GM21390 (cell line): Measurements from ENCODE around the gene PDE2A.
"Not testable (repeated sequence)": the region's sequence is repeated elsewhere in the genome, so short reads cannot be mapped to it uniquely, and the experiment has no call there.

ENCODE experiments used
- ATAC-seq: cut with Tn5 transposase; IDR thresholded peaks from one replicate; pipeline ENCODE4 v1.9.1; 2021; ENCODE audit not compliant: unreplicated experiment

Gene PDE2A

DNA sequence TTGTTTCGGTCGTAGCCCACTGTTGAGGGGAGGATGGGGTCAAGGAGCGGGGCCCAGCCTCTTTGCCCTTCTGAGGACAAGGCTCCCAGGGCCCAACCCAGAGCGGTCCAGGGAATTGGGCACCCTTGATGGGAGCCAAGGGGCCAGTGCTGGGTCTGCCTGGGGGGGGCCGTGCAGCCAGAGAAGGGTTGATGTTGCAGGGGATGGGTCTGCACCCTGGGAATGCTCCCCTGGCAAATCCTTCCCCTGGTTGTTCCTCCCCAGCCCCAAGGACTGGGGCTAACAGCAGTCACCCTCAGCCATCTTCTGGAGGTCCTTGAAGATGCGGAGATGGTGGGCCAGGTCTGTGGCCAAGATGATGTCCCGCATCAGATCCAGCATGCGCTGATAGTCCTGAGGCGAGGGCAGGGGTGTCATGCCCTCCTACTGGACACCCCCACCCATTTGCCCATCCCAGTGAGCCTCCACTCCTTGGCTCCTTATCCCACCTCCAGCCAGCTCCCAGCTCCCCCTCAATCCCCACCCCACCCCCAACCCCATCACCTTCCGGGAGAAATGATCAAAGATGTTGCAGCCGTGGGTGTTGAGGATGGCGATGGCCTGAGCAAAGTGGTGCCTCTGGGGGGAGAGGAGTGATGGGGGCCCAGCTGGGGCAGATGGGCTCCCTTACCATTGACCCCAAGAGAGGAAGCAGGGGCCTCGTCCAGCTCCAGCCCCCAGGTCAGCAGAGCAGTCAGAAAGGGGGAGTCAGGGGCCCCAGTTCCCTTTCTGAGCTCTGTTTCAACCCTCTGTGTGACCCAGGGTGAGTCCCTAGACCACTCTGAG lies 95.0 kb downstream of the PDE2A start:
- ATAC-seq = no peak

- no peak for ATAC-seq
Observed at GRCh38 chr11:72578566-72578965, 95.7 kb downstream of the PDE2A start.

DNA sequence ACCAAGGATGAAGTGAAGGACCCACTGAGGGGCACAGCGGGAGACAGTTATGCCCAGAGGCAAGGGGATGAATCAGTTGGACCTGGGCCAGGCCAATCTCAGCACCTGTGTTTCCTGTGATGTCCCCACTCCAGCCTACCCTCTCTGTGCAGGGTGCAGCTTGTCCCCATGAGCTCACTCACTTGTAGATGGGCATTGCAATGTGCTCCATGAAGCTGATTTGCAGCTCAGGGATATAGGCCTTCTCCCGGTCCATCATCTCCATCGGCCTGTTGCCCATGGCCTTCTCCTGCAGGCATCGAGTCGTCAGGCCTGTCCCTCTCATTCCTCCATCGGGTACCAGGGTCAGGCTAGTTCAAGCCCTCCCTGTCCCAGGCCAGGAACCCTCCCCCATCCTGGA lies 96.2 kb downstream of the PDE2A start:
- no peak for ATAC-seq

- ATAC-seq = no peak
Observed at GRCh38 chr11:72577271-72577721, 96.9 kb downstream of the PDE2A start.

GRCh38 chr11:72576661-72577060 lies 97.6 kb downstream of the PDE2A start:
- ATAC-seq = no peak

DNA sequence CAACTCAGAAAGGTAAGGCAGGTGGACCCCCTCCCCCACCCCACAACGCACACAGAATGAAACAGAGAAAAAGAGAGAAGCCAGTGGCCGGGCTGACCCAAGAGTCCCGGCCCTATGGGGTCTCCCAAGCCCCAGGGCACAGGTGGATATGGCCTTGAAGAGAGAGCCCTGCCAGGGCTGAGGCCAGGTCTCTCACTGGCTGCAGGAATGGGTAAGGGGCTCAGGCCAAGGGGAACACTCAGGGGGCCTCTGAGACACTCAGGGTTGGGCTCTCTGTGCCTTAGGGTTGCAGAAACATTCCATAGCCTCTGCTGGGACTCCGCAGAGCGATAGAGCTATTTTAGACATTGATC lies 98.0 kb downstream of the PDE2A start:
- ATAC-seq = no peak

DNA sequence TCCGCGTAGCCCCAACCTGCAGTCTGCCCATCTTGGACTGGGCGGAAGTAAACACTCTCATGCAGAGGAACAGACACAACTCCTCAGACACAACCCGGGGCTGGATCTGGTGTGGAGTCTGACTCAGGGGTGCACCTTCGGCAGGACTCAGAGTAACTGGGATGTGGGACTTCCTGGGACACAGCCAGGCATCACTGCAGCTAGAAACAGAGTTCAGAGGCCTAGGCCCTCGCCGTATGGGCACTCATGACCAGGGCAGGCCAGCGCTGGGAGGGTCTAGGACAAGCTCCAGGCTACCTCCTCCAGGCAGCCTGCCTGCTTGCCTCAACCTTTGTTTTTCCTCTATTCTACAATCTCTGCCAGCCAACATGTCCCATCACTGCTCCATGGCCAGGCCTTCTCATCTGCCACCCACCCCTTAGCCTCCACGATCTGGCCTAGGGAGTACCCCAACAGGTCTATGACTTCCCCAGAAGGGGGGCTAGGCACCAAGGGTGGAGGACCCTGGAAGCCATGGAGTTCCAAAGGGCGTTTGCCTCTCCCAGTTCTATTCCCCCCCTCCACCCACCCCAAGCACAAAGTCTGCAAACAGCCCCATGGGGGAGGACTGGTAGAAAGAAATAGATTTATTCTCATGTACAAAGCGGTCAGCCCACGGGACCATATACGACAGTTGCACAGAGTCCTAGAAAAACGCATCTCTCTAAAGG lies 98.5 kb downstream of the PDE2A start:
- ATAC-seq = no peak

- ATAC-seq = no peak
Observed at GRCh38 chr11:72574548-72575460, 99.4 kb downstream of the PDE2A start.

- ATAC-seq = no peak
Observed at GRCh38 chr11:72573855-72574445, 100.3 kb downstream of the PDE2A start.

DNA sequence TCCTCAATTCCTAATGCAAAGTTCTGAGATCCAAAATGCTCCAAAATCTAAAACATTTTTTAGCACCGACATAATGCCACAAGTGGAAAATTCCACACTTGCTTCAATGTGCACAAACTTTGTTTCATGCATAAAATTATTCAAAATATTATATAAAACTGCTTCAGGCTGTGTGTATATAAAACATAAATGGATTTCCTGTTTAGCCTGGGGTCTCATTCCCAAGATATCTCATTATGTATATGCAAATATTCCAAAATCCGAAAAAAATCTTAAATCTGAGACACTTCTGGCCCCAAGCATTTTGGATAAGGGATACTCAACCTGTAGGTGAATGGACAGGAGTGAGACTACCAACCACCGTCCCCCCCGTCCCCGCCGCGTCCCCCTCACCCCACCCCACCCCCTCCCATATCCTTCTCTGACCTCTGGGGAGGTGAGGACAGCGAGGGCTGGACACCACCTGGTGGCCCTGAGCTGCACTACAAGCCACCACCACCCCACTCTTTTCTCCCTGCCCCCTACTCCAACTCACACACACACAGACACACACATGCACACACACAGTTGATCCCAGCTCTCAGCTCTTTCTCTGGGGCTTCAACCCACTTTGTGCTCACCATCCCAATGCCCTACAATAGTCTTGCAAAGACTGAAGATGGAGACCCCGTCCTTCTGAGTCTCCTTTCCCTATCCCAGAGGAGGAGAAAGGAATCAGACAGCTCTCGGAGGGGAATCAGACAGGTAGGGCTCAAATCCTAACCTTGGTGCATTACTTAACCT lies 101.0 kb downstream of the PDE2A start:
- no peak for ATAC-seq

- not testable (repeated sequence) for ATAC-seq
Observed at GRCh38 chr11:72572540-72572939, 101.7 kb downstream of the PDE2A start.

DNA sequence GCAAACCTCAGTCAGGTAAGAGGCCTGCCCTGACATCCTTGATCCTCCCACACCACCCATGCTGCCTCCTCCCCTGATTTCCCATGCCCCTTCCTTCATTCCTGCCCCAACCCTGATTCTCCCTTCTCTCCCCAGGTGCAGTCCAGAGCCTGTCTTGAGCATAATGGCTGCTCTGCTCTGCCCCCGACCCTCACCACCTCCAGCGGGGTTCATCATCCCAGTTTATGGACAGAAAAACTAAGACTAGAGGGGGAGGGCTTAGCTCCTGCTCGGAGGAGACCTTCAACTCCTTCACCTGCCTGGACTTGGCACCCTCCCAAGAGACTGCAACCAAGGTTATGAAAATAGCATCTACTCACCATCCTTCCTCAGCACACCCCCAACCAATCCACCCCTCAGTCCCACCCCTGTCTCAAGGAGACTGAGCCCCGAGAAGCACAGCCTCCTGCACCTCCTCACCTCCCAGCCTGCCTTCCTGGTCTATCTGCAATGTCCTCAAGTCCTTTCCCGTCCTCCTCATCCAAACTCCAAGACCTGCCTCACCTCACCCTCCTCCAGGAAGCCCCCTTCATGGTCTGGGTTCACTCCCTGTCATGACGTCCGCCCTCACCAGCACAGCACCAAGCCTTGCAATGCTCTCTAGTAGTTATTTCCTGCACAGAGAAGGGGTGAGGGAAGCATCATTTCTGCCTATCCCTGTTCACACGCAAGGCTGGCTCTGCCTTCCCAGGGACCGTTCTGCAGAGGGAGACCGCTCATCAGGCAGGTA lies 103.1 kb downstream of the PDE2A start:
- no peak for ATAC-seq

DNA sequence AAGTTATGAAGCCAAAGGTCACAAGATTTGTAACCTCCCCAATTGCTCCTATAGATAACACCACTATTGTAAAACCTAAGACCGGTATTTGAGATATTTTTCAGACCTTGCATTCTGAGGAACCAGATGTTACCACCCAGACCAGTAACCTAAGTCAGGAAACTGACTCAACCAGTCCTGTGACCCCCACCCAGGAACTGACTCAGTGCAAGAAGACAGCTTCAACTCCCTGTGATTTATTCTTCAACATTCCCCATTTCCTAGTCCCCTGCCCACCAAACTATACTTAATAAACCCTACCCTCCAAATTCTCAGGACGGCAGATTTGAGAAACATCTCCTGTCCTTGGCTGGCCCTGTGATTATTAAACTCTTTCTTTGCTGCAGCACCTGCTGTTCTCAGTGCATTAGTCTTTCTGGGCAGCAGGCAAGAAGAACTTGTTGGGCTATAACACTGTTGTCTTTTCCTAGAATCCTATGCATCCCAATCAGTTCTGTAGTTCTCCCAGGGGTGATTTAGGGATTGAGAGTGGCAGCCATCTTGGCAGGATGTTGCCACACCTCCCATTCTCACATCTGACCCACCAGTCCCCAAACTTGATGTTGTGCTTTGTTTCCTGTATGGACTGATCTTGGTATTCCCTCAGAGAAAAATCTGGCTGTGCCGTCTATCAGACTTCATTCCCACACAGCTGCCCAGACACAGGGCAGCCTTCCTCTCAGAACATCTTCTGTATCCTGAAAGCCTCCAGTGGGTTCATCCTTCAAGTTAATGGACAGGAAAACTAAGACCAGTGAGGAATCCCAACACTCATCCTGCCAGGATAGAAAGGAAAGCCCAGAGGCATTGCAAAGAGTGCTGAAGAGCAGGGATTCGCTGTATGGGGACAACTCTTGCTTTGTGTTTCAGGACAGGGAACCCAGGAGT lies 104.0 kb downstream of the PDE2A start:
- ATAC-seq = no peak

DNA sequence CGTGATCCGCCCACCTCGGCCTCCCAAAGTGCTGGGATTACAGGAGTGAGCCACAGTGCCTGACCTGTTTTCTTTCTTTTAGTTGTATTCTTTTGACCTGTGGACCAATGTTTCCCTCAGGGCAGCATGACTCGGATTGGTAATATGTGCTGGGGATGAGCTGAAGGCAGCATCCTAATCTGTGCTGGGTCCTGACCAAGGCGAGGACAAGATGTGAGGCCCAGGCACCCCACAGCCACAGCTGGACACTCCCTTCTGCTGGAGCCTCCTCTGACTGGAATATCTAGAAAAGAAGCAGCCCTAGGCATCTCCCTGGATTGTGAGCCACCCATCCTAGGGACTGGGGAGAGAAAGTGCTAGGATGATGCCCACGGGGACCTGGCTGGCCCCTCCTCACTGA lies 105.4 kb downstream of the PDE2A start:
- ATAC-seq = no peak

- no peak for ATAC-seq
Observed at GRCh38 chr11:72562431-72562830, 111.8 kb downstream of the PDE2A start.

- no peak for ATAC-seq
Observed at GRCh38 chr11:72561856-72562255, 112.4 kb downstream of the PDE2A start.

GRCh38 chr11:72560864-72561263 lies 113.4 kb downstream of the PDE2A start:
- not testable (repeated sequence) for ATAC-seq

DNA sequence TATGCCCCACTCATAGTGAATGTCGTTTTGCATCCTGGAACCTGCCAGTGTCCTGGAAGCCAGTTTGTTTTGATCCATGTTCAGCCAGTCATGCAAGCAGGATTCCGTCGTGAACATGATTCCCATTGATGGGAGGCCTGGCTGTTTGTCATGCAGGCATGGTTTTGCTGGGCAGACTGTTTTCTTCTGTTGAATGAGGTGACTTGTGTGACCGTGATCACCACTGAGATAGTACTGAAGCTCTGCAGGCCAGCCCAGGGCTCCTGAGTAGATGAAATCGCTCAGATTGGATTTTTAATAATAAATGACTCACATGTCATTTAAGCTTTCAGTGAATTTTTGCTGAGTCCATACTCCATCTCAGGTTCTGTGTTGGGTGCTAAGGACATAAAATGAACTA lies 117.8 kb downstream of the PDE2A start:
- no peak for ATAC-seq
